ENCODE measurements around the gene CDK12. TPM values are rescaled to one million over a fixed set of nuclear protein-coding genes. Genes with fewer than 3 reads are reported as not detected.

Gene CDK12
- total and polyA plus RNA-seq, 3 donors from 2014 or later = 60.3 to 113 (median 103) TPM

- H3K27ac ChIP-seq = no peak overlapping the region
- H3K9me3 ChIP-seq = no peaks in the 10 kb centered on the region
- no peak overlapping the region for H3K4me3 ChIP-seq
- WGBS, 2 donors = 43 to 65% methylated on average over 2 of the region's 2 CpGs
- TF ChIP-seq POLR2A (IDR thresholded peaks at IDR 0.05) = no peak
- TF ChIP-seq CTCF (IDR thresholded peaks at IDR 0.05) = no peak
- no peak for DNase-seq
- intact Hi-C loops (cut with DNase I; ENCODE audit: low total_unique reads) = no loop called here
- H3K36me3 ChIP-seq (ENCODE audit: low read depth, missing control alignments) = no peaks in the 10 kb centered on the region
- no peaks in the 10 kb centered on the region for H3K4me1 ChIP-seq
- no peaks in the 10 kb centered on the region for H3K27me3 ChIP-seq
Observed at GRCh38 chr17:39553341-39553945, 92.2 kb downstream of the CDK12 start.

- TF ChIP-seq POLR2A (IDR thresholded peaks at IDR 0.05) (no peak), CTCF (IDR thresholded peaks at IDR 0.05) (no peak)
- DNase-seq = no peak
- WGBS, 2 donors = 55 to 69% methylated on average over 1 to 2 of the region's 2 CpGs
- Histone ChIP-seq H3K9me3 (no peaks in the 10 kb centered on the region), H3K4me3 (no peak overlapping the region), H3K4me1 (no peaks in the 10 kb centered on the region), H3K36me3 (ENCODE audit: low read depth, missing control alignments) (no peaks in the 10 kb centered on the region), H3K27me3 (no peaks in the 10 kb centered on the region), H3K27ac (no peak overlapping the region)
- intact Hi-C loops (cut with DNase I; ENCODE audit: low total_unique reads) = no loop called here
Observed at GRCh38 chr17:39555368-39555767, 94.1 kb downstream of the CDK12 start.

GRCh38 chr17:39556423-39556822 is 95.1 kb downstream of the CDK12 start:
- no peaks in the 10 kb centered on the region for H3K36me3 ChIP-seq (ENCODE audit: low read depth, missing control alignments)
- no peak overlapping the region for H3K27ac ChIP-seq
- DNase-seq = no peak
- no peaks in the 10 kb centered on the region for H3K9me3 ChIP-seq
- 59 to 60% methylated on average over 1 of the region's 1 CpG for WGBS, 2 donors
- TF ChIP-seq POLR2A (IDR thresholded peaks at IDR 0.05) (no peak), CTCF (IDR thresholded peaks at IDR 0.05) (no peak)
- H3K4me3 ChIP-seq = no peak overlapping the region
- H3K4me1 ChIP-seq = no peaks in the 10 kb centered on the region
- intact Hi-C loops (cut with DNase I; ENCODE audit: low total_unique reads) = no loop called here
- no peaks in the 10 kb centered on the region for H3K27me3 ChIP-seq

GRCh38 chr17:39562395-39562794 is 101.1 kb downstream of the CDK12 start:
- no peak overlapping the region for H3K4me3 ChIP-seq
- intact Hi-C loops (cut with DNase I; ENCODE audit: low total_unique reads) = no loop called here
- no peaks in the 10 kb centered on the region for H3K4me1 ChIP-seq
- no peaks in the 10 kb centered on the region for H3K9me3 ChIP-seq
- 69 to 77% methylated on average over 1 of the region's 1 CpG for WGBS, 2 donors
- no peaks in the 10 kb centered on the region for H3K27me3 ChIP-seq
- TF ChIP-seq CTCF (IDR thresholded peaks at IDR 0.05) (no peak), POLR2A (IDR thresholded peaks at IDR 0.05) (no peak)
- H3K36me3 ChIP-seq (ENCODE audit: low read depth, missing control alignments) = no peaks in the 10 kb centered on the region
- no peak for DNase-seq
- no peak overlapping the region for H3K27ac ChIP-seq

GRCh38 chr17:39562976-39563375 is 101.7 kb downstream of the CDK12 start:
- Histone ChIP-seq H3K4me3 (no peak overlapping the region), H3K36me3 (ENCODE audit: low read depth, missing control alignments) (no peaks in the 10 kb centered on the region), H3K27me3 (no peaks in the 10 kb centered on the region), H3K27ac (no peak overlapping the region), H3K9me3 (no peaks in the 10 kb centered on the region), H3K4me1 (no peaks in the 10 kb centered on the region)
- DNase-seq = no peak
- 73 to 82% methylated on average over 7 of the region's 7 CpGs for WGBS, 2 donors
- intact Hi-C loops (cut with DNase I; ENCODE audit: low total_unique reads) = no loop called here
- TF ChIP-seq POLR2A (IDR thresholded peaks at IDR 0.05) (no peak), CTCF (IDR thresholded peaks at IDR 0.05) (no peak)
